ENCODE measurements around the gene EIF3M. TPM values are rescaled to one million over a fixed set of nuclear protein-coding genes. Genes with fewer than 3 reads are reported as not detected.

EIF3M gene
- total RNA-seq, 1 experiment from 2014 or later, result 322 TPM

DNA sequence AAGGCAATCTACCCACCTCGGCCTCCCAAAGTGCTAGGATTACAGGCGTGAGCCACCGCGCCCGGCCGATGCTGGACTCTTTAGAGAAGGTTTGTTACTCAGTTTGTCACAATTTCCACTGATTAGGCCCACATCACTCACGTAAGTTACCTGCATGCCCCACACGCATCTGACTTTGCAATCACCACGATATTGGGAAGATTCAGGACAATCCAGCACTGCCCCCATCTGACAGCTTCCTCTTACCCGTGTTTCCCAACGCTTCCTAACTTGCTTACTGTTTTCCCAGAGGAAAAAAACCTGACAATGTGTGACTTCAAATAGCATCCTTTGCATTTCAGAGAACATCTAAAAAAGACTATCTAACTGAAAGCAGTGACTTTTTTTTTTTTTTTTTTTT is 21.8 kb upstream of the EIF3M start:
- ChIA-PET POLR2A (ENCODE audit: unreplicated experiment) (no interaction called here), CTCF (interaction anchor here (0.6 kb wide), 1 partner anchor 1019 kb away, joined by 5 read pairs; no protein-coding TSS in a partner anchor)
- H3F3A ChIP-seq (ENCODE audit: insufficient read depth, low read depth), result no peaks in the 10 kb centered on the region
- no TSS peak for BruUV-seq (replicated peaks)
- intact Hi-C loops (cut with micrococcal nuclease; ENCODE audit: unreplicated experiment), result no loop called here
- no peak for DNase-seq
- TF ChIP-seq EZH2 (IDR thresholded peaks at IDR 0.05; ENCODE audit: low read depth), result no peak
- TF ChIP-seq, protein P1, sequence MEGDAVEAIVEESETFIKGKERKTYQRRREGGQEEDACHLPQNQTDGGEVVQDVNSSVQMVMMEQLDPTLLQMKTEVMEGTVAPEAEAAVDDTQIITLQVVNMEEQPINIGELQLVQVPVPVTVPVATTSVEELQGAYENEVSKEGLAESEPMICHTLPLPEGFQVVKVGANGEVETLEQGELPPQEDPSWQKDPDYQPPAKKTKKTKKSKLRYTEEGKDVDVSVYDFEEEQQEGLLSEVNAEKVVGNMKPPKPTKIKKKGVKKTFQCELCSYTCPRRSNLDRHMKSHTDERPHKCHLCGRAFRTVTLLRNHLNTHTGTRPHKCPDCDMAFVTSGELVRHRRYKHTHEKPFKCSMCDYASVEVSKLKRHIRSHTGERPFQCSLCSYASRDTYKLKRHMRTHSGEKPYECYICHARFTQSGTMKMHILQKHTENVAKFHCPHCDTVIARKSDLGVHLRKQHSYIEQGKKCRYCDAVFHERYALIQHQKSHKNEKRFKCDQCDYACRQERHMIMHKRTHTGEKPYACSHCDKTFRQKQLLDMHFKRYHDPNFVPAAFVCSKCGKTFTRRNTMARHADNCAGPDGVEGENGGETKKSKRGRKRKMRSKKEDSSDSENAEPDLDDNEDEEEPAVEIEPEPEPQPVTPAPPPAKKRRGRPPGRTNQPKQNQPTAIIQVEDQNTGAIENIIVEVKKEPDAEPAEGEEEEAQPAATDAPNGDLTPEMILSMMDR (conservative IDR thresholded peaks at IDR 0.05), result no peak
- no peaks in the 10 kb centered on the region for H3K36me3 ChIP-seq (ENCODE audit: low read depth)
- no peak overlapping the region for H3K4me2 ChIP-seq
- H2AFZ ChIP-seq, result no peak overlapping the region
- no peak overlapping the region for H3K27ac ChIP-seq
- H3K4me1 ChIP-seq (replicated peaks; ENCODE audit: insufficient read depth), result no peaks in the 10 kb centered on the region
- no peaks in the 10 kb centered on the region for H3K27me3 ChIP-seq (ENCODE audit: insufficient read depth, low read depth)
- no peaks in the 10 kb centered on the region for H3K79me2 ChIP-seq (ENCODE audit: low read depth)
- H3K4me3 ChIP-seq, result no peak overlapping the region
- no peaks in the 10 kb centered on the region for H3K9me3 ChIP-seq (ENCODE audit: insufficient read depth, low read depth)
- H4K20me1 ChIP-seq (ENCODE audit: insufficient read depth), result no peaks in the 10 kb centered on the region
- no peaks in the 10 kb centered on the region for H3K9me2 ChIP-seq (ENCODE audit: insufficient read depth)

DNA sequence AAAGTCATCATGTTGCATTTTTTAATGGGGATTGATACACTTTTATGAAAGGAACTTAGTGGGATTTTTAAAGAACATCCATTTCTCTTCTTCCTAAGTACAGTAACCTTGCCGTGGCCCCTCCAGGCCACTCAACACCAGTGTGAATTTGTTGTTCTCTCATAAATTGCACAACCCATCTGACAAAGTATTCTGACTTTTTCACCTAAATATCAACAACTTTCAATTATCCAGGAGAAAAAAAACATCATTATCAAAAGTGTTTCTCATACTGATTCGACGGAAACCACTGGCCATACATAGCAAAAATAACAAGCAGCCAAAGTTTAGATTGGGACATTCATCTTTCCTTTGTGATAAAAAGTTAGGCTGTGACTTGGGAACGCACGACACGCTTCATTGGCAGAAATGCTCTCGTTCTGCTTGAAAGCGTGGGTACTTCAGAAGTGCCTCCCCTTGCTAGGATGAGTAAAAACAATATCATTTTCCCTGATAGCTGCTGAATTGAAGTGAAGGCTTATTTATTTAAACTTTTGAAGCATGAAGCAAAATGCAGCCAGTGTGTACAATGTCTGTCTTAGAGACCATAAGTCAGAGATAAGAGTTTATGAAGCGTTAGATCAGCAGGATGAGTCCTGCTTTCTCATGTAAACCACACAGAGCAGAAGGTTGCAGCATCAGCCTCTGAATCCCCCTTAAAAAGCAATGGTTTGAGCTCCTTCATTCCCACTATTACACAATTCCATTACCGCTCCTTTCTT is 20.6 kb upstream of the EIF3M start:
- no peak for DNase-seq
- Histone ChIP-seq H3K79me2 (ENCODE audit: low read depth) (no peaks in the 10 kb centered on the region), H4K20me1 (ENCODE audit: insufficient read depth) (no peaks in the 10 kb centered on the region), H2AFZ (no peak overlapping the region), H3K27me3 (ENCODE audit: insufficient read depth, low read depth) (no peaks in the 10 kb centered on the region), H3K9me2 (ENCODE audit: insufficient read depth) (no peaks in the 10 kb centered on the region), H3K4me3 (no peak overlapping the region), H3K4me2 (no peak overlapping the region), H3K9me3 (ENCODE audit: insufficient read depth, low read depth) (no peaks in the 10 kb centered on the region), H3K4me1 (replicated peaks; ENCODE audit: insufficient read depth) (no peaks in the 10 kb centered on the region), H3K36me3 (ENCODE audit: low read depth) (no peaks in the 10 kb centered on the region), H3K27ac (no peak overlapping the region), H3F3A (ENCODE audit: insufficient read depth, low read depth) (no peaks in the 10 kb centered on the region)
- intact Hi-C loops (cut with micrococcal nuclease; ENCODE audit: unreplicated experiment), result no loop called here
- ChIA-PET CTCF (no interaction called here), POLR2A (ENCODE audit: unreplicated experiment) (no interaction called here)
- TF ChIP-seq, protein P1 (conservative IDR thresholded peaks at IDR 0.05), result no peak
- no peak for TF ChIP-seq EZH2 (IDR thresholded peaks at IDR 0.05; ENCODE audit: low read depth)
- BruUV-seq (replicated peaks), result no TSS peak

DNA sequence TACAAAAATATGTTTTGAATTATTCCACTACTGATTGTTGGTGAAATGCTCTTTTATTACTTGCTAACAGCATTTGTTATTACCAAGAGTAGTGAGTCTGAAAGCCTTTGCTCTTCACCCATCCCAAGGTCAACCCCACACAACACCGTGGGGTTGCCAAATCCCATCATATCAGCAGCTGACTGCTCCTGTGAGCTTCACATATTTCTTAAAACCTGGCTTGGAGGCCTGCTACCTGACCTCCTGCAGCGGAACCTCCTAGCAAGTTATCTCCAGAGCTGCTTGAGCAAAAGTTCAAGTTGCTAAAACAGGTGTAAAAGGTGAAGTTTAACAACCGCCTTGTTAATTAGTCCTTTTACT is 20.1 kb upstream of the EIF3M start:
- Histone ChIP-seq H3K27me3 (ENCODE audit: insufficient read depth, low read depth) (no peaks in the 10 kb centered on the region), H3K36me3 (ENCODE audit: low read depth) (no peaks in the 10 kb centered on the region), H2AFZ (no peak overlapping the region), H3K4me2 (no peak overlapping the region), H4K20me1 (ENCODE audit: insufficient read depth) (no peaks in the 10 kb centered on the region), H3K4me1 (replicated peaks; ENCODE audit: insufficient read depth) (no peaks in the 10 kb centered on the region), H3K9me2 (ENCODE audit: insufficient read depth) (no peaks in the 10 kb centered on the region), H3K27ac (no peak overlapping the region), H3K4me3 (no peak overlapping the region), H3K79me2 (ENCODE audit: low read depth) (no peaks in the 10 kb centered on the region), H3F3A (ENCODE audit: insufficient read depth, low read depth) (no peaks in the 10 kb centered on the region), H3K9me3 (ENCODE audit: insufficient read depth, low read depth) (no peaks in the 10 kb centered on the region)
- ChIA-PET CTCF (no interaction called here), POLR2A (ENCODE audit: unreplicated experiment) (no interaction called here)
- intact Hi-C loops (cut with micrococcal nuclease; ENCODE audit: unreplicated experiment), result no loop called here
- TF ChIP-seq, protein P1 (conservative IDR thresholded peaks at IDR 0.05), result no peak
- no peak for TF ChIP-seq EZH2 (IDR thresholded peaks at IDR 0.05; ENCODE audit: low read depth)
- DNase-seq, result no peak
- no TSS peak for BruUV-seq (replicated peaks)

All from PC-9 (cell line).